ENCODE results near the gene AMOTL2.

- TF ChIP-seq CTCF (IDR thresholded peaks at IDR 0.05; ENCODE audit: low read length) (no peak), EZH2 (IDR thresholded peaks at IDR 0.05; ENCODE audit: borderline replicate concordance, low read length) (no peak)
Measured at GRCh38 chr3:134364061-134364935, 9.9 kb downstream of the AMOTL2 start.
